HG03108 (cell line): ENCODE data around the gene TSBP1.
A peak's percentile ranks its signal among the peaks of the same experiment; 100 is the strongest.

Experiments
- ATAC-seq: cut with Tn5 transposase; IDR thresholded peaks from one replicate; pipeline ENCODE4 v1.9.1; 2021; ENCODE audit warnings: moderate library complexity; ENCODE audit not compliant: unreplicated experiment

The TSBP1 gene, protein sequence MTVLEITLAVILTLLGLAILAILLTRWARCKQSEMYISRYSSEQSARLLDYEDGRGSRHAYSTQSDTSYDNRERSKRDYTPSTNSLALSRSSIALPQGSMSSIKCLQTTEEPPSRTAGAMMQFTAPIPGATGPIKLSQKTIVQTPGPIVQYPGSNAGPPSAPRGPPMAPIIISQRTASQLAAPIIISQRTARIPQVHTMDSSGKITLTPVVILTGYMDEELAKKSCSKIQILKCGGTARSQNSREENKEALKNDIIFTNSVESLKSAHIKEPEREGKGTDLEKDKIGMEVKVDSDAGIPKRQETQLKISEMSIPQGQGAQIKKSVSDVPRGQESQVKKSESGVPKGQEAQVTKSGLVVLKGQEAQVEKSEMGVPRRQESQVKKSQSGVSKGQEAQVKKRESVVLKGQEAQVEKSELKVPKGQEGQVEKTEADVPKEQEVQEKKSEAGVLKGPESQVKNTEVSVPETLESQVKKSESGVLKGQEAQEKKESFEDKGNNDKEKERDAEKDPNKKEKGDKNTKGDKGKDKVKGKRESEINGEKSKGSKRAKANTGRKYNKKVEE

DNA sequence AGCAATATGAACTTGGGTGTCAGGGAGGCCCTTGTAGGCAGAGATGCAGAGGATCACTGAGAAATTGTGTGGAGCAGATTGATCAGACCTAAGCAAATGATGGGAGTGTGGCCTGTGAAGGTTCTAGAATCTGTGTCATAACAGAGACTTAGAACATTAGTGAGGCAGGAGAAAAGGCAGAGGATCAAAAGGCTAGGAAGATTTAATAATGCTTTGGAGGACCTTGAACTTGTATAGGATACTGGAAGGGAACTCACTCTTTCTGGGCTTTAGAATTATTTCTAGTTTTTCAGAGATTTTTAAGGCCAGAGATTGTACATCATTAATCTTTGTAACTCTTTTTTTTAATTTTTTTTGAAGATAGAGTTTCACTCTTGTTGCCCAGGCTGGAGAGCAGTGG lies at the start of gene TSBP1:
TSBP1 (minus strand) TSS at position 101 of the 400 bp plus-strand sequence. CDS start 197 bp downstream, outside the sequence.
- ATAC-seq = no peak

DNA sequence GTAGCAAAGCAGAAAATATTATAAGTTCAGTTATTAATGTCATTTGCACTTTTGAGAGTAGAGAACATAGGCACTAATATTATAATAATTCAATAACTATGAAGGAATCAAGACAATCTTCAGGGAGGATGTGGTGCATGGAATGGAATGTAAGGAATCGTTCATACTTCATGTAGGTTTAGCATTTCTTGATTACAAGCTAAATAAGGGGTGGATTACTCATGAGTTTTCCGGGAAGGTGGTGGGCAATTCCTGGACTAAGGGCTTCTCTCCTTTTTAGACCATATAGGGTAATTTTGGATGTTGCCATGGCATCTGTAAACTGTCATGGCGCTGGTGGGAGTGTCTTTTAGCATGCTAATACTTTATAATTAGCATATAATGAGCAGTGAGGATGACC lies 44.3 kb upstream of the TSBP1 start:
- no peak for ATAC-seq

DNA sequence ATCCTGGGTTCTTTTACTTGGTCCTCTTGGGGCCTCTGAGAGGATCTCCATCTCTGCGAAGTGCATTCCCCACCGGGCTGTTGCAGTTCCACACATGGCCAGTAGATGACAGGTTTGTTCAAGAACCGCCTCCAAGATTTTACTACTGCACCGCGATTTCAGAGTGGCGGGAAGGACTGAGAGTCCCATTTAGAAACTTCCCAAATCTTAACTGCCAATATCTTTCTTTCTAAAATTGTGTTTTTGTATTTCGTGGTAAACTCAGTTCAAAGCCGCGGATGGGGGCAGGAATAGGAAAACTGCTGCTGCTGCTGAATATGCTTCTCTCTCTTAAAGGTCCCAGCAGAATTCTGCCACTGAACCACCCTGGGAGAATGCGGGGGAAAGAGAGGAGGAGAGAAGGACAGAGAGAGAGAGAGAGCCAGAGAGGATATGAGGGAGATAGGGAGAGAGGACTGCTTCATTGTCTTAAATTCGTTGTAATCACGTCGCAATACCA lies 43.9 kb upstream of the TSBP1 start:
- no peak for ATAC-seq

DNA sequence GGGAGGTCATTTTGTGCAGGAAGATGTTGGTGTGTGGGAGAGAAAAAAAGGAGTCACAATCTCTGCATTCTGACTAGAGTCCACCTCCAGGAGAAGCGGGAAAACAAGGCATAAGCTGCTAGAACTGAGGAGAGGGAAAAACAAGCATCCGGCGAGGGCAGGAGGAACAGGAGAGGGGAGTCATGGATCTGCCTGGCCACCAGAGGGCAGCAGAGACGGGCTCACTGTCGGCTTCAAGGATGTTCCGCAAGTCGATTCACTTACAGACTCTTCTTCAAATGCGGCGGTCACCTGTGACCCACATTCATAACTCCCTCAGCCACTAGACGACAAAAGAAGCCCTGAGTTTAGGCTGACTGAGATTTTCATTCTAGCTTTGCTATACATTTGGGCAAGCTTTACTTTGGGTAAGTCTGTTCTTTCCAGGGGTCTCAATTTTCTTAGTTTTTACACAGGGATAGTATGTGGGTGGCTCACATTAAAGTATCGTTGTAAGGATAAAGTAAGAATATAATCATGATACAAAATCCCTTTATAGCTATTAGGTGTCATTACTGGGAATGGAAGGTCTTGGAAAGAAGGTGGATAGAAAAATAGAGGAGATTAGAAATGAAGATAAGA lies 41.8 kb upstream of the TSBP1 start:
- no peak for ATAC-seq

DNA sequence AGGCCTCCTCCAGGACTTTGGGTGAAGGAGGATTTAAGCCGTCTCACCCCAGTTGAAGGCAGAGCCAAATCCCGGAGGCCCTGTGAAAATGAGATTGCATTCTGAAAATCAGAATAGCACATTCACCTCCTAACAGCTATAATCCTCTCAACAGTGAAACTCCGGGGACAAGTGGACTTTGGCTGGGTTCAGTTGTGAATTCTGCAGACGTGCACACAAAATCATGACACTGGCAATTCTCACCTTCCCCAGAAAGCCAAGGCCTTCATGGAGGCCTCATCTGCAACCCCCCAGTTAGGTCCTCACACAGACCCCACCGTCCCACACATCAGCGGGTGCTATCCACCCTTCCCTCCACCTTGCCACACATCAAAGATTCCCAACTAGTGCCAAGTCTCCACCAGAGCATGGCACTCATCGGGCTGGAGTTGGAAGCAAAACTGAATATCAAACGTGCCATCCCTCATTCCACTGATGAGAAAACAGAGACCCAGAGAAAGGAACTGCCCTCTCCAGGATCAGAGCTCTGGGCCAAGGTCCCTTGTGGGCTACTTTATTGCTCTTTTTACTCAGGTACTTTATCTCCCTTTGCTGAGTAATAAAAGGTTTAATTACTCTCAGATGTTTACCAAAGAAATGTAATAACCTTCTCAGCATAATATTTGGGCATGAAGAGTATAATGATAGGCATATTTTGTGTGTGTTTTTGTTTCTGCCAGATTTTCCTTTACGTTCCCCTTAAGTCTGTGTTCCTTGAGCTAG lies 40.0 kb upstream of the TSBP1 start:
- no peak for ATAC-seq

DNA sequence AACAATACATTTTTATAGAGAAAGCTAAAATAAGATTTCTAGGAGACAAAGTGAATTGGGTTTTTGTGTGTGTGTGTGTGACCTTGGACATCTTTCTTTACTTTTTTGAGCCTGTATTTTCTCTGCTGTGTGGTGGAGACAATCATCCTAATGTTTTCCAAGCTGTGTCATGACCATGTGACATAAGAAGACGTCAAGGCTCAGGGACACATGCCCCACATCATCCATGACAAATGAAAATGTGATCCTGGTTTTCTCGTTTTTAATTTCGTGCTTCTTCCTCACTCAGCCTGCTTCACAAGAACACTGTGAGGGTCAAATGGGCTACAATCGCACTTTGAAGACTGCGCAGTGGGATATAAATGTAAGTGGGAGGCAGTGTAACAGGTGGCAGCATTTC lies 39.2 kb upstream of the TSBP1 start:
- ATAC-seq = no peak

DNA sequence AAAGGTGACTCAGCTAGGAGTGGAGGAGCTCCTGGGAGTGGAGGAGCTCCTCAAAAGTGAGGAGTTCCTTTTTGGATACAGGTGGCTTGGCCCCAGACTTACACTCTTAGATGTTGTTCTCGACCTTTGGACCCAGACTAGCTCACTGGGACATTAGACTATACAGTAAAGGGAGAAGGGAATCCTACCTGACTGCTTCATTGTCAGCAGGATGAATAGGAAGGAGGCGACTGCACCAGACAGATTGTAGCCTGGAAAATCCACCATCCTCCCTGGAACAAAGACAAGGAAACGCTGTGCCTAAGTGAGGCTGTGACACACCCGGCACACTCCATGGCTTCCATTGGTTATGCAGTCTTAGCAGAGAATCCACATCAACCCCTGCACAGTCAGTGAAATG lies 35.2 kb upstream of the TSBP1 start, which contains the start of gene BTNL2:
BTNL2 (minus strand) TSS at position 325 of the 400 bp plus-strand sequence; CDS start at position 267, 58 bp downstream.
- ATAC-seq = no peak

DNA sequence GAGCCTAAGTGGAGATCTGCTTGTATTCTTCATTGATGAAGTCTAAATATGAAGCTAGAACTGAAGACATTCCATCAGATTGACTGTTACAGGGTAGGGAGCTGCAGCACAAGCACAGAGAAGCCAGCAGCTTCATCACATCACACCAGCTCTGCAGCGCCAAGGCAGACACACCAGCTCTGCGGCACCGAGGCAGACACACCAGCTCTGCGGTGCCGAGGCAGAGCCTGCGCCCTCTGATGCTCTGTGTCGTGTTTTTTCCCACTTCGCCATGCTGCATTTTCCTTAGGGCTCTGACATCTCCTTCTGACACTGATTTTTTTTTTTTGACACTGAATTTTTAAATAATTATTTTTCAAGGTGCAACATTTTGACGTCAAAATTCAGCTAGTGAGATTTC lies 34.5 kb upstream of the TSBP1 start:
- ATAC-seq = no peak

DNA sequence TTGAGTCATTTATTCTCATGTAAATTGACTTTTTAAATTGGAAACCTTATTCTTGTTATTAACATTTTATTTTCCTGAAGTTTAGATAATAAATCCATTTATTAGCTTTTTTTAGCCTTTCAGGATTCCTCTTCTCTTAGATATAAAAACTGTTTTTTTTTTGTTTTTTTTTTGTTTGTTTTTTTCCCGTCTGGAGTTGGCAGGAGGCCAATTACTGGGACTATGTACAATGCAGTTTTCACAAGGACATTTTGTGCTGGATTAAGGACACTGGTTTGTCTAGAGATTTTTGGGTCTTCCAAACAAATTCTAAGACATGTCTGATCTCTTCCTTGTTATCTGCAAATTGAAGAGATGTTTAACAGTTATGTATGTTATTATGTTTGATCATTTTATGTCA lies 34.0 kb upstream of the TSBP1 start:
- no peak for ATAC-seq

DNA sequence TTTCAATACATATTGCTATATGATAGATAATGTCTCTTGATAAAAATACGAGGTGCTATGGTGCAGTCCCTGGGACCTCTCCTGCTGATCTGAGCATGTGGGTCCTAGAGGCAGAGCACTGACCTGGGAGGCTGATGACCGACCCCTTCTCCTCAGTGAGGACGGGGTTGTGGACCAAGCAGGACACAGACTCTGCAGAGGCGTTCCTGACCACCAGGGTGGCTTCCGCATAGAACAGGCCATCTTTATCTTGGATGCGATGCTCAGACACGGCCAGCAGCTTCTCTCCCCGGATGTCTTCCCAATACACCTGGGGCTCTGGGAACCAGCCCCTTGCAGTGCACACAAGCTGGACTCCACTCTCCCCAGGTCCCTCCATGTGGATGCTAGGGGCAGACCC lies 31.1 kb upstream of the TSBP1 start:
- no peak for ATAC-seq

DNA sequence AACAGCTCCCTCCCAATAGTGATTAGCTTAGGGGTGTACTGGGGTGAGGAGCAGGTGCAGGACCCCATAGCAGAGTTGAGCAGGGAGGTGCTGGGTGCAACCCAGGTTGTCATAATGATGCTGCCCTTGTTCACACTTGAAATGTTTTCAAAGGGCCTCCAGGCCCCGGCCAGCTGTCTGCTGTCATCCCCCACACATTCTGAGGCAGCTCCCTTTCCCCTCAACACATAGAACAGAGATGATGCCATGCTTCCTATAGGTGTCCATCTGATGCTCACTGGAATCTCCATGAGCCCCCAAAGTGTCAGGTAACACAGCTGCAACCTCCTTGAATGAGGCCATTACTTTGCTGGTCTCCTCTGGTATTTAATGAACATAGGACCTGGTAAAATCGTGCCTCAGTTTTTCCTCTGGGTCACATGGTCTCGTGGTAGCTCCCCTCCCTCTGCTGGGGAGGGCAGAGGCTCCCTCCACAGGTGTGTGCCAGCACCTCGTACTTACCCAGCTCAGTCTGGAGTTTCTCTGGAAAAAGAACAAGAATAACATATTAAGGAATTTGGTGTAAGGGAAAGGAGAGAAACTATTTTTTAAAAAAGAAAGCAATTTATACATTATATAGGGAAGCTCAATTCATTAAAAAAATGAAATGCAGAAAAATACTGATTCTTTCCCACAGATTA lies 29.7 kb upstream of the TSBP1 start:
- ATAC-seq = no peak

DNA sequence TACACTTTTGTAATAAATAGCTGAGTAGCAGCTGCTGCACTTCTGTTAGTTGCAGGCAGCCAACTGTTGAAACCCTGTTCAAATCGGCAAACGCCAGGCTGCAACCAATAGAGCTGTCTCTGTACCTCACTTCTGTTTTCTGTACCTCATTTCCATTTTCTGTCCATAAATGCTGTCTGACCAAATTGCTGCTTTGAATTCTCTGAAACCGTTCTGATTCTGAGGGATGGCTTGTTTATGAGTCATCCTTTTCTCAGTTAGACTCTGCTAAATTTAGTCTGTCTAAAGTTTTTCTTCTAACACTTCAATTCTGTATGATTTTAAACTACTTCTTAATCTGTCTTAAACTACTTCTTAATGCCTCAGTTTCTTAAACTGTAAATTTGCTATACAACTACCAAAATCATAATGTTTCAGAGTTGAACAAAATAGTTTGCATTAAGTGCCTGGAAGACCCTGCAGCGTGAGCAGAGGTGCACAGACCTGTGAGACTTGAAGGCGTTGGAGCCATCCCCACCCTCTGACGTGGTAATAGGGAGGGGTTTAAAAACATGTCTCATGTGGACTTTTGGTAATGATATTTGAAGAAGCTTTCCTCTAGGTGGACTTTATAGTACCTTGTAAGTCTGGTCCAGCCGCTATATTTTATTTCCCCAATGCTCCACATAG lies 25.7 kb upstream of the TSBP1 start:
- peak; percentile 86 for ATAC-seq

DNA sequence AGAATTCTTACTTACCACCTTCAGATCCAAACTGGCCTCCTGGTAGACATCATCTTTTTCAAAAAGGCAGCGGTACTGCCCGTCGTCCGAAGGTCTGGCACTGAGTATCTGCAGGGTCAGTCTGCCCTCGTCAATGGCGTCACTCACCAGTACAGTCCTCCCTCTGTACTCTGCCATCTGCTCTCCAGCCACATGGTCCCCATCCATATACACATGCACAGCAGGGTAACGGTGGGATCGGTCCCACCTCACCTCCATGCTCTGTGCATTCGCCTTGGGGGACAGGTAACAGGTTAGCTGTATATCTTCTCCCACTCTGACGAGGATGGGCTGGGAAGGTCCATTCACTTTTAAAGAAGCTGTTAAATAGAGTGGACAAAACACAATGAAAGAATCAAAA lies 24.3 kb upstream of the TSBP1 start:
- no peak for ATAC-seq

DNA sequence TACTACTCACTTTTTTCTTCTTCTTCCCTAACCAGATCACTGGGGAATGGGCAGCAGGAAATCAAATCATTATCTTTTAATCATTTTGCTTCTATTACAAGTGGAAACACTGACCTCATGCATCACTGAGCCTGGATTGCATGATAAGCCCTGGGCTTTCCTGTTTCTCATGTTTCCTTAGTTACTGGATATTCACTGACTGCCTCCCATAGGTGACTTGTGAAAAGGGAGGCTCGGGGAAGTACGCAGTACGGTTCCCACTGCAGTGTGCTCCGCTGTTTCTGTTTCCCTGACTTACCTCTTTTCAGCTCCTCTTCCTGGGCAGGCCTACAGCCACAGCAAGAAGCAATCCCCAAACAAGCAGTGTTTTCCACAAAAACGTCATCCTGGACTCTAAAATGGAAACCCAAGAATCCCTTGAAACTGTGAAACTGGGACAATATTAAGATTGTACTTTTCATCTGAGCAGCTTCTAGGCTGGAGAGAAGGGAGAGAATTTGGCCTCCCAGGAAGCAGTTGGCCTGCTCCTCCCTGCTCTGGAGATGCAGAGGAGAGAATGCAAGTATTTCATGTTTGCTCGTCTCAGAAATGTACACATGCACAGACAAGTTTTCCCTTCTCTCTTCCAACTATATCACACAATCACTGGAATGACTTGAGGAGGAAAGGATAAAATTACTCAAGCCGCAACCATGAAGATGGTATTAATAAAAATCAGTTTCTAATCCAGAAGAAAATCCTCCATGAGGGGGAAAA lies 22.1 kb upstream of the TSBP1 start:
- no peak for ATAC-seq

DNA sequence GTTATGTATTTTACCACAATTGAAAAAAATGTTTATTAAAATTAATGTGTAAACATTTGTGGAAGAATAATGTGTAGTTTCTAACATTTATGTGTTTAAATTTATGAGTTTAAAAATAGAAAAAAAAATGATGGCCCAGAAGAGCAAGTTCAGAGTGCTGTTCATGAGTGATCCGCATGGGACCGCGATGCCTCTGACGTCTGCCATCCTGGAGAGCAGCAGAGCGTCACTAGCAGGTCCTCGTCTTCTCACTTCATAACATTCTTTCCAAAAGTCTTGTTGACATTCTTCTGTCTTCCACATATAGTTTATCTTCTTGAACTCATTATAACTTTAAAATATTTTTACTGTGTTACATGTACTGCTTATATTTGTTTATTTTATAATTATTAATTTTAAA lies 19.8 kb upstream of the TSBP1 start:
- no peak for ATAC-seq

DNA sequence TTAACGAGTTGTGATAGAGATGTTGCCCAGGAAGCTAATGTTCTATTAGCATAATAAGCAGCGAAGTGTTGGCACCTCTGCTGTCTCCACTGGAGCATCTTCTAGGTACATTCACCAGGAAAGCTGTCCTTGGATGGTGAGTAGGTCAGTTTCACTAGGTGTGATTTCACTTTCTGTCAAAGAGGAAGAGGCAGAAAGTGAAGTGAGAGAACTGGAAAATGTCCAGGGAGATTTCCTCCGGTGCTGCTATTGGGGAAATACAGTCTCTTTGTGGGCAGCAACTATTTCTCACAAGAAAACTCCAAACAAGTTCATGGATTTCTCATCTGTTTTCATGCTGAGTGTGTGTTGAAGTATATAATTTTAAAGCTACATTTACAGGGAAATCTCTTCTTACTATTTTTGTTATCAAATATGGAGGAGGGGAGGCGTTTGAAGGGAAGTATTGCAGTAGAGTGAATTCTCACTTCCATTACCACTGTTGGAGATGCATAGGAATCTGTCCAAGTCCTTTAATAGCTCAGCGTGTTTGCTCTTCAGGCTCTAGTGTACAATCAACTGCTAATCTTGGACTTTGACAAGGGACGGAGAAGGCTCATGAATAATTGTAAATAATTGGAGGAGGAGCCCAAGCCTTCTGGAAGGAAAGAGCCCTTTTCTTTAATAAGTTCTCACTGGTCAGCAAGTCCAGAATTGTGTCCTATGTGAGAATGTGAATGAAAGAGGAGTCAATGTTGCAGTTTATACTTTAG lies 16.1 kb upstream of the TSBP1 start:
- ATAC-seq = no peak

DNA sequence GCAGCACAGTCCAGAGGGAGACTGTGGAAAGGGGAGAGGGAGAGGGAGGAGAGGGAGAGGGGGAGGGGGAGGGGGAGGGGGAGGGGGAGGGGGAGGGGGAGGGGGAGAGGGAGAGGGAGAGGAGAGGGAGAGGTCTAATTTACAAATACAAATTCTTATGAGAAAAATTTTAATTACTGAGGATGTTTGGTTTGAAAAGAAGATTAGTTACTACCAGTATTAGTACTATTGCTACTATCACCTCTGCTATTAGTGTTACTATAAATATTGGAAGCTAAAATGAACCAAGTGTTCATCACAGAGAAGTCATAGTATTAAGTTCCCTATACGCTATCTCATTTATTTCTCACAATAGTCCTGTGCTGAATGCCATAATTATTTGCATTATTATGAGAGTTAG lies 14.3 kb upstream of the TSBP1 start:
- ATAC-seq = no peak

DNA sequence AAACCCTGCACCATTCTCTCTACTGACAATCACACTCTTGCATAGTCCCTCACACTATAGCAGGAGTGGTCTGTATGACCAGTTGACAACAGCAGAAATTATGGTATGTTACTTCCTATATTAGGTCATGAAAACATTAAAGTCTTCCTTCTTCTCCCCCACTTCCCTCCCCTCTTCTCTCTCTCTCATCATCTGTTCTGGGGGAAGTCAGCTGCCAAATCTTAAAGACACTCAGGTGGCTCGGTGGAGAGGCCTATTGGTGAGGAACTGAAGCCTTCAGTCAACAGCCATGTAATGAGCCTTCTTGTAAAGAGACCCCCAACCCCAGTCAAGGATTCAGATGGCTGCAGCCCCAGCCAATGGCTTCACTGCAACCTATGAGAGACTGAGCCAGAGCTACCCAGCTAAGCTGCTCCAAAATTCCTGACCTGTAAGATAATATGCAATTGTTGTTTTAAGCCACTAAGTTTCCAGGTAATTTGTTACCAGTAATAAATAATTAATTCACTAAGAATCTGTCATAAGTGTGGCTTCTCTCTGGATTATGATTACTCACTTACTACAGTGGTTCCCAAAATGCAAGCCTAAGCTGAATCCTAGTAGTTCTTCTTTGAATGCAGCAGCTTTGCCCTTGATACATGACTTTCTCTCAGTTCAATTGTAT lies 11.2 kb upstream of the TSBP1 start:
- ATAC-seq = no peak
